HL-60/S4 treated with retinoic acid at 250 ng/mL for 4 days and 3 days (cell line): ENCODE measurements around the gene TLR5.

Experiments used
- in situ Hi-C: fragments of 300-500 bp; cut with MboI; formaldehyde crosslinking; loops from 2 replicates; pipeline ENCODE4 v1.7.0; 2022; ENCODE audit warnings: low sequenced_read_pairs

Gene TLR5

DNA sequence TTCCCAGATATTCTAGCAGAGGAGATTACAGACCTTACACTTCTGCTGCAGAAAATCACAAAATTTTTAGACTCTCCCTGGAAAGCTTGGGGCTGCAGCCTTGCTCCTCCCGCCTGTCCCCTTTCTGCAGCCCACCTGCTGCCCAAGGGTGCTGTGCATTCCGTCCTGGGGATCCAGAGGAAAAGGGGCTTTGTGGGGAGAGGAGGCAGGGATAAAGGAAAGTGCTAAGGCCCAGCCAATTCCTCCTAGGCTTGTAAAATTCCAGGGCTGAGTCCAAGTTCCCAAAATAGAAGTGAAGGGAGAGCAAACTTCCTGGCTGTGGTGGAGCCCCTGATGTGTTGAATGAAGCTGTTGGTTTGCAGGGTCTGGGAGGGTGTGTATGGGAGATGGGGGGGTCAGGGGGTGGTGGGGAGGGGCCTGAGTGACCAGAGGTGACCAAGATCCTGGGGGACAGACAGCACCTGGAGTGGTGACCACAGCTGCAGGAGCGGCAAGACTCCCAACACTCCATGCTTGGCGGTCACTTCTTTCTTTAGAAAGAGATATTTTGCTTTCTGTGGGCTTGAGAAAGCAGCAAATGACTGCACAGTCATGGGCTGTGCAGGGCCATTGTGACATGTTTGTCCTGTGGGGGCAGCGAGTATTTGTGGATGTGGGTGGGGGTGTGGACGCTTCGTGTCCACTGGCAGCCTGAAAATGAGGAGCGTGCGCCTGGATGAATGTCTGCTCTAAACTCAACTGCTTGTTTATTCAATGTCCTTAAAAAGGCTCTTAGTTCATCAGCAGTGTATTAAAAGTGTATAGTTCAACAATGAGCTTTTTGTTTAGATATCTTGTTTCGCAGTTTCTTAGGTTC, 68.4 kb downstream of the TLR5 start:
- in situ Hi-C loops = no loop called here

DNA sequence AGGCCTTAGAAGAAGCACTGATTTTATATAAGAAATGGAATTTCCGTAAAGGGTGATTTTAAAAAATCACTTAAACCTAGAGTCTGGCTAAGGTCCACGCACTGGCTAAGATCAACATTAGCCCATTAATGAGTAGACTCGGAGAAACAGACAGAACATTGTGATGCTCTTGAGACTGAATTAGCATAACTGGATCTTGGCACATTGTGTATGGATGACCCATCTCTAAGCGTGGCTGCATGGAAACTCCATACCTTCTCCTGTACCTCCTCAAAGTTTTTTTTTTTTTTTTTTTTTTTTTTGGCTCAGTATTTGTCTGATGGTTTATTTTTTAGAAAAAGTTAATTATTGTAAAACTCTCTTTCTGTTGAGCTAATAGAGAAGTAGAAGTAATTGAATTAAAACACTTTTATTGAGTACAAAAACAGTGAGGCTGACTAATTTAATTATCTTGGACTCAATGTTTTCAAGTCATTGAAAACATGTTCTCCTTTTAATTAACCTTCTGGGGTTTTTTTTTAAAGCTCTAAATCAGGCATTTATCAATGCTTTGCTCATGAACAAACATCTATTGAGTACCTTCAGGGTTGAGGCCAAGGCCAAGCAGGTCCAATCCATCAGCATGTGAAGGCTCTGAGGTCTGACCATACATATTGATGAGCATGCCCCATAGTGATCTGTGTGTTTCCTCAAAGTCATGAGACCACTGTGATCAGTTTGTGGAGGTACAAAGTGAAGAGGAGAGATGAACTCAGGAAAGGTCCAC, 74.0 kb downstream of the TLR5 start:
- in situ Hi-C loops = no loop called here

DNA sequence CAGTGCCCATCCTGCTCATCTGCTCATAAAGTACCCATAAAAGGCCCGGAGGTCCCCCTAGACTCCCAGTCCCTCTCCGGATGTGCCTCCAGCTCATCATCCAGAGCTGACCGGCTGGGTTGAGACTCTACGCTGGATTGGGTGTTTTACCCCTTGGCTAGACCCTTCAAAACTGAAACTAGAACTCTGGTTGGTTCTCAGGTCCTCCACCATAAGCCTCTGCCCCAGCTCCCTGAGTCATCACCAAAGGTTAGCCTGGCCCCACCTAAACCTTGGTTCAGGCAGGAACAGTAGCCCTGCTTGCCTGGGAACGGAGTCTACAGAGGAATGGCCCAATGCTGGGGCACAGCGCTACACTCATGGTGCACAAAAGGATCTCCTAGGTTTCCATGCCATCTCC, 75.1 kb downstream of the TLR5 start:
- in situ Hi-C loops = no loop called here

DNA sequence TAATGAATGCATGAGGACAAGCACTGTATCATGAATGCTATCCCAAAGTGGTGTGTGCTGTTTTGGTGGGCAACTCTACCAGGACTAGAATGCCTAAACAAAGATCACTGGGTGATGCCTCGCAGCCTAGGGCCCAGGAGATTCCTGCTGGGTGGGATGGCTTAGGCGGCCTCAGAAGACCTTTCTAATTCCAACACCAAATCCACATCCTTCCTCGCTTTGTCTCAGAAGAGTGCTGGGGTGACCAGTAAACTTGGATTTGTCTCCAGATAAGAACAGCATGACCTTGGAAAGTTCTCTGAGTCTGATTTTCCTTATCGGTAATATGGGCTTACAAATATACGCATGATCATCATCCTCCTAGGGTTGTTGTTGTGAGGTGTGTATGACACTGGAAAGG, 76.6 kb downstream of the TLR5 start:
- in situ Hi-C loops = no loop called here

DNA sequence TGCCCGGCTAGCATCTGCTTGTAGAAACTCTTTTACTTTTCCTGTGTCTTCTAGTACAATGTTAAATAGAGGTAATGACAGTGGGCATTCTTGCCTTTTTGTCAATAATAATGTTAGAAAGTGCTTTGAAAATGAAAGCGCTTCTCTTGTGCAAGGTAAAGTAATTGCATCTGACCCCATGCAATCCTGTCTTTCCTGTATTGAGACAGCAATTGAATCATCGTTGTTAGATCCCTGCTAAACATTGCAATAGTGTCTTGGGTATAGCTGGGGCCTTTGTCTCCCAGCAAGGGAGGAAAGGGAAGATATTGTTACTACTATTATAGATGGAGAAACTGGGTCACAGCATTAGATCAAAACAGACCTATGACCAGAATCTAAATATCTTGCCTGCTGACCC, 80.9 kb downstream of the TLR5 start:
- in situ Hi-C loops = no loop called here

DNA sequence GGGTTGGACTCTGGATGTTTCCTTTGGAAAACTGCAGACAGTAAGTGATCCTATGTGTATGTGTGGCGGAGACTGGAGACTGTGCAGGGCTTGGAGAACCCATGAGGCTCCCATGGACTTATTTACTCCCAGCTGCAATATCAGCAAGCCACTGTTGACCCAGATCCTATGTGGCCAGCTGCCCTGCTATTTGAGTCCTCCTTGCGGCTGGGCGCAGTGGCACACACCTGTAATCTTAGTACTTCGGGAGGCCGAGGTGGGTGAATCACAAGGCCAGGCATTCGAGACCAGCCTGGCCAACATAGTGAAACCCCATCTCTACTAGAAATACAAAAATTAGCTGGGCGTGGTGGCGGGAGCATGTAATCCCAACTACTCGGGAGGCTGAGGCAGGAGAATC, 83.5 kb downstream of the TLR5 start:
- in situ Hi-C loops = no loop called here
